ENCODE results near the gene NRXN3. TPM values are rescaled to one million over a fixed set of nuclear protein-coding genes. Genes with fewer than 3 reads are reported as not detected.

Gene NRXN3
- polyA plus RNA-seq, 1 of the 3 experiments (the other 2 are of a cell fraction), result 1.6 TPM

DNA sequence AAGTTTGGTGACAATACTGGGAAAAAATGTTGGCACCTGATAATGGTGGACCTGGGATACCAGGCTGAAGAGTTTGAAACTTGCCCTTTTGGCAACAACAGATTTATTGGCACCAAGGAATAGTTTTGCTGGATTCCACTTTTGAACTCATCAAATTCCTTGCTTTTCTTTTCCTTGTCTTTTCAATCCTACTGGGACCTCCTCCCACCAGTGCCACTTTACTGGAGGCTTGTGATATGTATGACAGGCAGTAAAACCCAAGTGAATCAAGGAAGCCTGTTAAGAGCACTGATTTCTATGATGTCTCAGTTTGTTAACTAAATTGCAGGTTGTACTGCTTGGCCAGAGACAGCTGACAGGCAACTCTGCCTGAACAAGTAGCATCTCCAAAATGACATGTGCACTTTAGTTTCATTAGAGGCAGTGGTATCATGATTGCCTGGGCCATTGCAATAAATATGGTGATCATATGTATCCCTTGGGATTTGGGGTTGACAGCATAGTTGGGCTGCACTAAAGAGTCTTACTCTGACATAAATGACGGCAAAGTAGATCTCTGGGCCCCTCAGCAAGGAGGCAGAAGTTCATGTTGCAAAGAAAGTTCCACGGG is 1475.7 kb downstream of the NRXN3 start:
- Histone ChIP-seq H4K20me1 (ENCODE audit: insufficient read depth) (no peaks in the 10 kb centered on the region), H3K9ac (no peak overlapping the region), H3K36me3 (replicated peaks in 1 of 2; ENCODE audit: control insufficient read depth in 1 of 2, insufficient read depth in 2 of 2, low read length in 1 of 2) (no peaks in the 10 kb centered on the region), H2AFZ (ENCODE audit: low read depth) (no peak overlapping the region), H3K9me2 (no peaks in the 10 kb centered on the region), H3K27me3 (ENCODE audit: insufficient read depth) (no peaks in the 10 kb centered on the region), H3K79me2 (ENCODE audit: insufficient read depth) (no peaks in the 10 kb centered on the region), H3K4me2 (no peak overlapping the region), H3K4me3 (ENCODE audit: low read depth in 2 of 2, low read length in 1 of 2) (no peak overlapping the region), H3K9me3 (no peaks in the 10 kb centered on the region), H3F3A (replicated peaks; ENCODE audit: insufficient read depth) (no peaks in the 10 kb centered on the region), H3K4me1 (ENCODE audit: control insufficient read depth in 1 of 2, insufficient read depth in 2 of 2, low read depth in 1 of 2, low read length in 1 of 2) (no peaks in the 10 kb centered on the region), H3K27ac (ENCODE audit: low read depth in 2 of 2, low read length in 1 of 2) (no peak overlapping the region)
- ChIA-PET POLR2A (no interaction called here), CTCF (no interaction called here)
- 37% methylated on average over 2 of the region's 2 CpGs for WGBS (ENCODE audit: low lambda C conversion rate)
- no peak for DNase-seq
- TF ChIP-seq RXRA (IDR thresholded peaks at IDR 0.05; ENCODE audit: borderline replicate concordance, low read depth) (no peak), GABPA (IDR thresholded peaks at IDR 0.05; ENCODE audit: low read depth) (no peak), MAX (IDR thresholded peaks at IDR 0.05; ENCODE audit: low read depth) (no peak), FOXM1 (IDR thresholded peaks at IDR 0.05; ENCODE audit: low read depth) (no peak), CHD2 (IDR thresholded peaks at IDR 0.05; ENCODE audit: low read length, partially characterized antibody) (no peak), FOSL2 (IDR thresholded peaks at IDR 0.05; ENCODE audit: borderline replicate concordance, low read depth) (no peak), ELF1 (IDR thresholded peaks at IDR 0.05) (no peak), SIN3A (IDR thresholded peaks at IDR 0.05; ENCODE audit: borderline replicate concordance, low read depth, low read length) (no peak), GATA2 (CRISPR knock-in tag; IDR thresholded peaks at IDR 0.05) (no peak), MXI1 (IDR thresholded peaks at IDR 0.05; ENCODE audit: low read depth, low read length) (no peak), NFIC (IDR thresholded peaks at IDR 0.05; ENCODE audit: borderline replicate concordance) (no peak), USF2 (IDR thresholded peaks at IDR 0.05; ENCODE audit: borderline replicate concordance, low read depth, low read length) (no peak), TAF1 (IDR thresholded peaks at IDR 0.05; ENCODE audit: borderline replicate concordance, low read depth, low read length) (no peak), TCF12 (IDR thresholded peaks at IDR 0.05) (no peak), CTCF (IDR thresholded peaks at IDR 0.05) (no peak), EP300 (IDR thresholded peaks at IDR 0.05; ENCODE audit: borderline replicate concordance in 1 of 2, low read depth in 1 of 2, low read length in 1 of 2) (no peak), POLR2AphosphoS5 (IDR thresholded peaks at IDR 0.05; ENCODE audit: low read depth, low read length) (no peak), EZH2phosphoT487 (IDR thresholded peaks at IDR 0.05; ENCODE audit: borderline replicate concordance, low read depth) (no peak)
- TF ChIP-seq, protein P1, sequence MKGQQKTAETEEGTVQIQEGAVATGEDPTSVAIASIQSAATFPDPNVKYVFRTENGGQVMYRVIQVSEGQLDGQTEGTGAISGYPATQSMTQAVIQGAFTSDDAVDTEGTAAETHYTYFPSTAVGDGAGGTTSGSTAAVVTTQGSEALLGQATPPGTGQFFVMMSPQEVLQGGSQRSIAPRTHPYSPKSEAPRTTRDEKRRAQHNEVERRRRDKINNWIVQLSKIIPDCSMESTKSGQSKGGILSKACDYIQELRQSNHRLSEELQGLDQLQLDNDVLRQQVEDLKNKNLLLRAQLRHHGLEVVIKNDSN (IDR thresholded peaks at IDR 0.05; ENCODE audit: borderline replicate concordance, low read depth), result no peak
- TF ChIP-seq, protein P2, sequence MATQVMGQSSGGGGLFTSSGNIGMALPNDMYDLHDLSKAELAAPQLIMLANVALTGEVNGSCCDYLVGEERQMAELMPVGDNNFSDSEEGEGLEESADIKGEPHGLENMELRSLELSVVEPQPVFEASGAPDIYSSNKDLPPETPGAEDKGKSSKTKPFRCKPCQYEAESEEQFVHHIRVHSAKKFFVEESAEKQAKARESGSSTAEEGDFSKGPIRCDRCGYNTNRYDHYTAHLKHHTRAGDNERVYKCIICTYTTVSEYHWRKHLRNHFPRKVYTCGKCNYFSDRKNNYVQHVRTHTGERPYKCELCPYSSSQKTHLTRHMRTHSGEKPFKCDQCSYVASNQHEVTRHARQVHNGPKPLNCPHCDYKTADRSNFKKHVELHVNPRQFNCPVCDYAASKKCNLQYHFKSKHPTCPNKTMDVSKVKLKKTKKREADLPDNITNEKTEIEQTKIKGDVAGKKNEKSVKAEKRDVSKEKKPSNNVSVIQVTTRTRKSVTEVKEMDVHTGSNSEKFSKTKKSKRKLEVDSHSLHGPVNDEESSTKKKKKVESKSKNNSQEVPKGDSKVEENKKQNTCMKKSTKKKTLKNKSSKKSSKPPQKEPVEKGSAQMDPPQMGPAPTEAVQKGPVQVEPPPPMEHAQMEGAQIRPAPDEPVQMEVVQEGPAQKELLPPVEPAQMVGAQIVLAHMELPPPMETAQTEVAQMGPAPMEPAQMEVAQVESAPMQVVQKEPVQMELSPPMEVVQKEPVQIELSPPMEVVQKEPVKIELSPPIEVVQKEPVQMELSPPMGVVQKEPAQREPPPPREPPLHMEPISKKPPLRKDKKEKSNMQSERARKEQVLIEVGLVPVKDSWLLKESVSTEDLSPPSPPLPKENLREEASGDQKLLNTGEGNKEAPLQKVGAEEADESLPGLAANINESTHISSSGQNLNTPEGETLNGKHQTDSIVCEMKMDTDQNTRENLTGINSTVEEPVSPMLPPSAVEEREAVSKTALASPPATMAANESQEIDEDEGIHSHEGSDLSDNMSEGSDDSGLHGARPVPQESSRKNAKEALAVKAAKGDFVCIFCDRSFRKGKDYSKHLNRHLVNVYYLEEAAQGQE (IDR thresholded peaks at IDR 0.05; ENCODE audit: low read depth, low read length), result no peak

Data from SK-N-SH (cell line).